ENCODE measurements around the gene ZNF324B.
"Not testable (repeated sequence)": the region's sequence is repeated elsewhere in the genome, so short reads cannot be mapped to it uniquely, and the experiment has no call there.

DNA sequence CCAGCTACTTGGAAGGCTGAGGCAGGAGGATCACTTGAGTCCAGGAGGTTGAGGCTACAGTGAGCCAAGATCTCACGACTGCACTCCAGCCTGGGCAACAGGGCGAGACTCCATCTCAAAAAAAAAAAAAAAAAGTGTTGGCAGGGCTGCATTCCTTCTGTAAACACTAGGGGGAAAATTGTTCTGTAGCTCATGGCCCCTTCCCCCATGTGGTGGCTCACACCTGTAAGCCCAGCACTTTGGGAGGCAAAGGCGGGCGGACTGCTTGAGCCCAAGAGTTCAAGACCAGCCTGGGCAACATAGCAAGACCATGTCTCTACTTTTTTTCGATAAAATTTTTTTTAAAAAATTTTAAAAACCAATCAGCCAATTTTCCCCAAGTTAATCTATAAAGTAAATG is 32.9 kb downstream of the ZNF324B start:
- TF ChIP-seq CTCF (IDR thresholded peaks at IDR 0.05); ZFX (IDR thresholded peaks at IDR 0.05; ENCODE audit: borderline replicate concordance): not testable (repeated sequence)

Data from 22Rv1 (cell line).